ENCODE results near the gene SHROOM1. TPM values are rescaled to one million over a fixed set of nuclear protein-coding genes. Genes with fewer than 3 reads are reported as not detected.
A peak's percentile ranks its signal among the peaks of the same experiment; 100 is the strongest.

SHROOM1 gene
- polyA plus RNA-seq, 2 donors, result 3.3 to 5.6 TPM

GRCh38 chr5:132827943-132828673 is 2.3 kb downstream of the SHROOM1 start:
- H3K27ac ChIP-seq (ENCODE audit: low read depth in 2 of 2, low read length in 1 of 2), result no peak overlapping the region
- peaks cover 5 to 6% of the 10 kb centered on the region in 2 donors for H3K36me3 ChIP-seq (ENCODE audit: control insufficient read depth in 2 of 2, insufficient read depth in 2 of 2, low read length in 1 of 2)
- peaks cover 0 to 14% of the 10 kb centered on the region in 2 donors for H3K4me1 ChIP-seq (ENCODE audit: control insufficient read depth in 2 of 2, insufficient read depth in 2 of 2, low read length in 1 of 2)
- H3K4me3 ChIP-seq (ENCODE audit: low read depth in 1 of 2, low read length in 2 of 2), result no peak overlapping the region
- H3K9me3 ChIP-seq (ENCODE audit: control insufficient read depth in 2 of 2, insufficient read depth in 1 of 2, low read depth in 1 of 2, low read length in 1 of 2), result peaks cover 0 to 3% of the 10 kb centered on the region in 2 donors
- WGBS, 2 donors, result 91 to 94% methylated on average over 4 of the region's 4 CpGs
- H3K27me3 ChIP-seq (ENCODE audit: control insufficient read depth in 1 of 2, insufficient read depth in 2 of 2, low read length in 2 of 2), result no peaks in the 10 kb centered on the region

GRCh38 chr5:132826424-132827082 is 3.9 kb downstream of the SHROOM1 start:
- Histone ChIP-seq H3K4me3 (ENCODE audit: low read depth in 1 of 2, low read length in 2 of 2) (no peak overlapping the region), H3K4me1 (ENCODE audit: control insufficient read depth in 2 of 2, insufficient read depth in 2 of 2, low read length in 1 of 2) (peaks cover 0 to 18% of the 10 kb centered on the region in 2 donors), H3K27me3 (ENCODE audit: control insufficient read depth in 1 of 2, insufficient read depth in 2 of 2, low read length in 2 of 2) (no peaks in the 10 kb centered on the region), H3K9me3 (ENCODE audit: control insufficient read depth in 2 of 2, insufficient read depth in 1 of 2, low read depth in 1 of 2, low read length in 1 of 2) (peaks cover 0 to 3% of the 10 kb centered on the region in 2 donors), H3K27ac (ENCODE audit: low read depth in 2 of 2, low read length in 1 of 2) (no peak overlapping the region), H3K36me3 (ENCODE audit: control insufficient read depth in 2 of 2, insufficient read depth in 2 of 2, low read length in 1 of 2) (peaks cover 5 to 6% of the 10 kb centered on the region in 2 donors)
- WGBS, 2 donors, result 82% methylated on average over 6 of the region's 6 CpGs

GRCh38 chr5:132825834-132826391 is 4.5 kb downstream of the SHROOM1 start:
- Histone ChIP-seq H3K27me3 (ENCODE audit: control insufficient read depth in 1 of 2, insufficient read depth in 2 of 2, low read length in 2 of 2) (no peaks in the 10 kb centered on the region), H3K36me3 (ENCODE audit: control insufficient read depth in 2 of 2, insufficient read depth in 2 of 2, low read length in 1 of 2) (peaks cover 5 to 6% of the 10 kb centered on the region in 2 donors), H3K4me1 (ENCODE audit: control insufficient read depth in 2 of 2, insufficient read depth in 2 of 2, low read length in 1 of 2) (peaks cover 0 to 18% of the 10 kb centered on the region in 2 donors), H3K27ac (ENCODE audit: low read depth in 2 of 2, low read length in 1 of 2) (no peak overlapping the region), H3K4me3 (ENCODE audit: low read depth in 1 of 2, low read length in 2 of 2) (peak overlapping the region in 1 of 2 donors; percentile 43), H3K9me3 (ENCODE audit: control insufficient read depth in 2 of 2, insufficient read depth in 1 of 2, low read depth in 1 of 2, low read length in 1 of 2) (peaks cover 0 to 3% of the 10 kb centered on the region in 2 donors)
- WGBS, 2 donors, result 50 to 52% methylated on average over 39 to 43 of the region's 43 CpGs

GRCh38 chr5:132825033-132825833 is 5.2 kb downstream of the SHROOM1 start:
- Histone ChIP-seq H3K27ac (ENCODE audit: low read depth in 2 of 2, low read length in 1 of 2) (no peak overlapping the region), H3K9me3 (ENCODE audit: control insufficient read depth in 2 of 2, insufficient read depth in 1 of 2, low read depth in 1 of 2, low read length in 1 of 2) (peaks cover 0 to 3% of the 10 kb centered on the region in 2 donors), H3K4me1 (ENCODE audit: control insufficient read depth in 2 of 2, insufficient read depth in 2 of 2, low read length in 1 of 2) (peaks cover 0 to 18% of the 10 kb centered on the region in 2 donors), H3K27me3 (ENCODE audit: control insufficient read depth in 1 of 2, insufficient read depth in 2 of 2, low read length in 2 of 2) (no peaks in the 10 kb centered on the region), H3K36me3 (ENCODE audit: control insufficient read depth in 2 of 2, insufficient read depth in 2 of 2, low read length in 1 of 2) (peaks cover 5 to 6% of the 10 kb centered on the region in 2 donors), H3K4me3 (ENCODE audit: low read depth in 1 of 2, low read length in 2 of 2) (peak overlapping the region in 1 of 2 donors; percentile 43)
- 53 to 70% methylated on average over 46 to 71 of the region's 71 CpGs for WGBS, 2 donors

- Histone ChIP-seq H3K9me3 (ENCODE audit: control insufficient read depth in 2 of 2, insufficient read depth in 1 of 2, low read depth in 1 of 2, low read length in 1 of 2) (peaks cover 0 to 3% of the 10 kb centered on the region in 2 donors), H3K27ac (ENCODE audit: low read depth in 2 of 2, low read length in 1 of 2) (no peak overlapping the region), H3K4me1 (ENCODE audit: control insufficient read depth in 2 of 2, insufficient read depth in 2 of 2, low read length in 1 of 2) (peaks cover 2 to 14% of the 10 kb centered on the region in 2 donors), H3K36me3 (ENCODE audit: control insufficient read depth in 2 of 2, insufficient read depth in 2 of 2, low read length in 1 of 2) (peaks cover 5 to 6% of the 10 kb centered on the region in 2 donors), H3K4me3 (ENCODE audit: low read depth in 1 of 2, low read length in 2 of 2) (no peak overlapping the region), H3K27me3 (ENCODE audit: control insufficient read depth in 1 of 2, insufficient read depth in 2 of 2, low read length in 2 of 2) (no peaks in the 10 kb centered on the region)
- WGBS, 2 donors, result 93 to 95% methylated on average over 3 of the region's 3 CpGs
Observed at GRCh38 chr5:132824426-132824825, 6.0 kb downstream of the SHROOM1 start.

GRCh38 chr5:132823481-132824050 is 6.9 kb downstream of the SHROOM1 start:
- peaks cover 2 to 14% of the 10 kb centered on the region in 2 donors for H3K4me1 ChIP-seq (ENCODE audit: control insufficient read depth in 2 of 2, insufficient read depth in 2 of 2, low read length in 1 of 2)
- no peaks in the 10 kb centered on the region for H3K27me3 ChIP-seq (ENCODE audit: control insufficient read depth in 1 of 2, insufficient read depth in 2 of 2, low read length in 2 of 2)
- H3K27ac ChIP-seq (ENCODE audit: low read depth in 2 of 2, low read length in 1 of 2), result no peak overlapping the region
- 78 to 82% methylated on average over 7 of the region's 7 CpGs for WGBS, 2 donors
- H3K4me3 ChIP-seq (ENCODE audit: low read depth in 1 of 2, low read length in 2 of 2), result peak overlapping the region; percentile 1 to 12
- H3K36me3 ChIP-seq (ENCODE audit: control insufficient read depth in 2 of 2, insufficient read depth in 2 of 2, low read length in 1 of 2), result peaks cover 5 to 6% of the 10 kb centered on the region in 2 donors
- H3K9me3 ChIP-seq (ENCODE audit: control insufficient read depth in 2 of 2, insufficient read depth in 1 of 2, low read depth in 1 of 2, low read length in 1 of 2), result peaks cover 0 to 3% of the 10 kb centered on the region in 2 donors

GRCh38 chr5:132822650-132823480 is 7.6 kb downstream of the SHROOM1 start:
- WGBS, 2 donors, result 37 to 38% methylated on average over 66 to 68 of the region's 68 CpGs
- Histone ChIP-seq H3K9me3 (ENCODE audit: control insufficient read depth in 2 of 2, insufficient read depth in 1 of 2, low read depth in 1 of 2, low read length in 1 of 2) (peaks cover 0 to under 1% of the 10 kb centered on the region in 2 donors), H3K4me3 (ENCODE audit: low read depth in 1 of 2, low read length in 2 of 2) (peak overlapping the region; percentile 1 to 12), H3K36me3 (ENCODE audit: control insufficient read depth in 2 of 2, insufficient read depth in 2 of 2, low read length in 1 of 2) (peaks cover 5 to 6% of the 10 kb centered on the region in 2 donors), H3K27ac (ENCODE audit: low read depth in 2 of 2, low read length in 1 of 2) (no peak overlapping the region), H3K27me3 (ENCODE audit: control insufficient read depth in 1 of 2, insufficient read depth in 2 of 2, low read length in 2 of 2) (no peaks in the 10 kb centered on the region), H3K4me1 (ENCODE audit: control insufficient read depth in 2 of 2, insufficient read depth in 2 of 2, low read length in 1 of 2) (peaks cover 2 to 14% of the 10 kb centered on the region in 2 donors)

GRCh38 chr5:132821791-132822190 is 8.7 kb downstream of the SHROOM1 start:
- Histone ChIP-seq H3K4me1 (ENCODE audit: control insufficient read depth in 2 of 2, insufficient read depth in 2 of 2, low read length in 1 of 2) (peaks cover 2 to 14% of the 10 kb centered on the region in 2 donors), H3K4me3 (ENCODE audit: low read depth in 1 of 2, low read length in 2 of 2) (no peak overlapping the region), H3K27ac (ENCODE audit: low read depth in 2 of 2, low read length in 1 of 2) (no peak overlapping the region), H3K9me3 (ENCODE audit: control insufficient read depth in 2 of 2, insufficient read depth in 1 of 2, low read depth in 1 of 2, low read length in 1 of 2) (no peaks in the 10 kb centered on the region), H3K36me3 (ENCODE audit: control insufficient read depth in 2 of 2, insufficient read depth in 2 of 2, low read length in 1 of 2) (peaks cover 5 to 6% of the 10 kb centered on the region in 2 donors), H3K27me3 (ENCODE audit: control insufficient read depth in 1 of 2, insufficient read depth in 2 of 2, low read length in 2 of 2) (no peaks in the 10 kb centered on the region)
- 77 to 87% methylated on average over 1 of the region's 1 CpG for WGBS, 2 donors
